Fibroblast of lung (primary cell): ENCODE results near the gene TLE5.

Source experiments
- EZH2 ChIP-seq: IDR thresholded peaks from 2 replicates; pipeline ENCODE4 v1.5.1; 2012; ENCODE audit warnings: low read length, control low read depth, mild to moderate bottlenecking; ENCODE audit errors: missing control alignments
- TF ChIP-seq, protein P1 (sequence below), 2 donors: IDR thresholded peaks in 1 of 2; conservative IDR thresholded peaks in 1 of 2; 1 replicate in 1 of 2; 2 replicates in 1 of 2; pipeline ENCODE4 v1.5.1; 2011 to 2012; ENCODE audit warnings: low read length in 2 of 2, control low read depth in 1 of 2, inconsistent platforms in 1 of 2, low read depth in 1 of 2, mild to moderate bottlenecking in 1 of 2

DNA sequence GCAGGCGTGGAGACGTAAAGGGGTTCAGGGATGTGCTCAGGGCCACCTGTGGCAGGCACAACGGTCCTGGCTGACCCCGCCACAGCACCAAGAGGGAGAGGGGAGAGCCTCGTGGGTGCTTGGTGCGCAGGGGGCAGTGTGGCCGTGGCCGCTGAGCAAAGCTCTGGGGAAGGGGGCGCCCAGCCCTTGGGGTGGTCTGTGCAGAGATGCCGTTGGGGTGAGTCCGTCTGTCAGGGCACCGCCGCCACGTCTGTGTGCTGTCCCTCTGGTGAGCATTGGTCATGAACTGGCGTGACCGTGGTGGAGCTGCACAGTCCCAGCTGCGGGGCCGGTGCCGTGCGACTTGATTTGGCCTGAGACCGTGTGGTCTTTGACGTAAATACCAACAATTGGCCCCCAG is 47.2 kb upstream of the TLE5 start:
- TF ChIP-seq, protein P1, sequence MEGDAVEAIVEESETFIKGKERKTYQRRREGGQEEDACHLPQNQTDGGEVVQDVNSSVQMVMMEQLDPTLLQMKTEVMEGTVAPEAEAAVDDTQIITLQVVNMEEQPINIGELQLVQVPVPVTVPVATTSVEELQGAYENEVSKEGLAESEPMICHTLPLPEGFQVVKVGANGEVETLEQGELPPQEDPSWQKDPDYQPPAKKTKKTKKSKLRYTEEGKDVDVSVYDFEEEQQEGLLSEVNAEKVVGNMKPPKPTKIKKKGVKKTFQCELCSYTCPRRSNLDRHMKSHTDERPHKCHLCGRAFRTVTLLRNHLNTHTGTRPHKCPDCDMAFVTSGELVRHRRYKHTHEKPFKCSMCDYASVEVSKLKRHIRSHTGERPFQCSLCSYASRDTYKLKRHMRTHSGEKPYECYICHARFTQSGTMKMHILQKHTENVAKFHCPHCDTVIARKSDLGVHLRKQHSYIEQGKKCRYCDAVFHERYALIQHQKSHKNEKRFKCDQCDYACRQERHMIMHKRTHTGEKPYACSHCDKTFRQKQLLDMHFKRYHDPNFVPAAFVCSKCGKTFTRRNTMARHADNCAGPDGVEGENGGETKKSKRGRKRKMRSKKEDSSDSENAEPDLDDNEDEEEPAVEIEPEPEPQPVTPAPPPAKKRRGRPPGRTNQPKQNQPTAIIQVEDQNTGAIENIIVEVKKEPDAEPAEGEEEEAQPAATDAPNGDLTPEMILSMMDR (conservative IDR thresholded peaks at IDR 0.05 in 1 of 2, IDR thresholded peaks at IDR 0.05 in 1 of 2; ENCODE audit: low read depth in 1 of 2, low read length in 2 of 2) = no peak
- TF ChIP-seq EZH2 = no peak
